ENCODE measurements around the gene MGMT.

DNA sequence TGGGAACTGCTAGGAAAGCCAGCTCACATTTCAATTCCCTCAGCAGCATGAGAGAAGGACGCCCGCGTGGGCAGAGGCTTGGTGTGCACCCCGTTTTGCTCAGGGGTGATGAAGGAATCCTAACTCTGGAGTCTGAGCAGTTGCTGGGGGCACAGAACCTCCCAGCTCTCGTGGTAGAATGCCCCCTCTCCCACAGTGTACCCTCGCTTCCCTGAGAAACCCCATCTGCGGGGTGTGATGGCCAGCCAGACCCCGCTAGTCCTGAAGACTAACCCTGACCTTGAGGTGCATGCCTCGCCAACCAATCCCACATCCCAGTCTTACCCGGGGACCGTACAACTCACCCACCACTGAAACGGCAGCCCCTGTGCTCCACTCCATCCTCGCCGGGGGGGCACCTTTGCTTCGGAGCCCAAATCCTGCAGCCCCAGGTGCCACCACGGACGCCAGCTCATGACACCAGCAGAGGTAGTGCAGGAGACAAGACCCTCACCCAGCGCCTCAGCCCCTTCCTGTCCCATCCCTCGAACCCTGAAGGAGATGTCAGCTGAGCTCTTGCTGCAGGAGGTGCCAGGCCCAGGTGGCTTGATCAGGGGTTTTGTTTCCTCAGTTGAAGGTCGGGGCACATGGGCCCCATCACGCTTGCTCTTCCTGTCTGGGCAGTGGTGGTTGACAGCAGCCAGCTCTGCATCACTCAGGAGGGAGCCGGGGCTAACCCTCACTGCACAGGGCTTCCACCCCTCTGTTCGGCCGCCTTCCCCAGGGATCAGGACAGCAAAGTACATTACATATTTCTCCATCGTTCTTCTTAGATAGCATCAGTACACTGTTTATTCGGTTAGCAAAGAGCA is 236.5 kb downstream of the MGMT start:
- TF ChIP-seq, protein P1, sequence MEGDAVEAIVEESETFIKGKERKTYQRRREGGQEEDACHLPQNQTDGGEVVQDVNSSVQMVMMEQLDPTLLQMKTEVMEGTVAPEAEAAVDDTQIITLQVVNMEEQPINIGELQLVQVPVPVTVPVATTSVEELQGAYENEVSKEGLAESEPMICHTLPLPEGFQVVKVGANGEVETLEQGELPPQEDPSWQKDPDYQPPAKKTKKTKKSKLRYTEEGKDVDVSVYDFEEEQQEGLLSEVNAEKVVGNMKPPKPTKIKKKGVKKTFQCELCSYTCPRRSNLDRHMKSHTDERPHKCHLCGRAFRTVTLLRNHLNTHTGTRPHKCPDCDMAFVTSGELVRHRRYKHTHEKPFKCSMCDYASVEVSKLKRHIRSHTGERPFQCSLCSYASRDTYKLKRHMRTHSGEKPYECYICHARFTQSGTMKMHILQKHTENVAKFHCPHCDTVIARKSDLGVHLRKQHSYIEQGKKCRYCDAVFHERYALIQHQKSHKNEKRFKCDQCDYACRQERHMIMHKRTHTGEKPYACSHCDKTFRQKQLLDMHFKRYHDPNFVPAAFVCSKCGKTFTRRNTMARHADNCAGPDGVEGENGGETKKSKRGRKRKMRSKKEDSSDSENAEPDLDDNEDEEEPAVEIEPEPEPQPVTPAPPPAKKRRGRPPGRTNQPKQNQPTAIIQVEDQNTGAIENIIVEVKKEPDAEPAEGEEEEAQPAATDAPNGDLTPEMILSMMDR (IDR thresholded peaks at IDR 0.05) = no peak
- no peak for TF ChIP-seq POLR2AphosphoS5 (IDR thresholded peaks at IDR 0.05)
- TF ChIP-seq POLR2A (IDR thresholded peaks at IDR 0.05) = no peak
- no peak for TF ChIP-seq EP300 (IDR thresholded peaks at IDR 0.05)
